ENCODE results near the gene FAM227B.
A peak's percentile ranks its signal among the peaks of the same experiment; 100 is the strongest.
"Not testable (repeated sequence)": the region's sequence is repeated elsewhere in the genome, so short reads cannot be mapped to it uniquely, and the experiment has no call there.

The FAM227B gene, protein sequence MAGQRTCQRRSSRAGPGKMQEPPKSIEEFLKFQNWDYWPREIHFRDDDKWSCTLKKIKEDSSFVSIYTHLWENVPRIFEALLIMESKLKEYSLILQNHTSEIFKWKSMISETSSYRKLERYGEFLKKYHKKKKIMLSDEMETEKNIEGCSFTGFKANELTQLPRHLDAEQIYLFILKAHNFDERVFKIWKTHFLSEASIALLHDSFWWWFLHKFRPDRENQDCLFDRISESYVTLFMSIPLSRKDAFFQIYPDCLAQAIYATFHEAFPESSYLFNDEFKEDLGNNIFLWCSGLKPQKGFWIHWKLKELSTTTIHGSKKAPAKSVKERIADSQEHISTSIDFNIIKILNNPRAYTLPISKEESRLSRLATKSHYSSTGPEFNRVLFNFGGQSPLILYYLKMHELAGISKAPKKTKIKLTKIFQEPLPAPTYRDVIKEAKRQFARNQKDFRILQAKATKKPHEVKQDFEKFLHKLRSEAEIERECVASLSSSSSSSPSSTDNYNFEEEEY

GRCh38 chr15:49620658-49621368, at the start of gene FAM227B, which contains the start of gene DTWD1:
Gene FAM227B, minus strand, starts transcription at chr15:49620818. Its CDS starts 5,647 bp downstream, at chr15:49615171.
Gene DTWD1, plus strand, starts transcription at chr15:49621048. Its CDS starts 4,120 bp downstream, at chr15:49625168.
- DNase-seq (ENCODE audit: low read depth in 3 of 3, low spot score in 1 of 3) = peak; percentile 80 to 87 (median 85)

- DNase-seq (ENCODE audit: low read depth in 3 of 3, low spot score in 1 of 3) = no peak
These were observed 48.7 kb upstream of the FAM227B start for GRCh38 chr15:49669288-49669687.

DNA sequence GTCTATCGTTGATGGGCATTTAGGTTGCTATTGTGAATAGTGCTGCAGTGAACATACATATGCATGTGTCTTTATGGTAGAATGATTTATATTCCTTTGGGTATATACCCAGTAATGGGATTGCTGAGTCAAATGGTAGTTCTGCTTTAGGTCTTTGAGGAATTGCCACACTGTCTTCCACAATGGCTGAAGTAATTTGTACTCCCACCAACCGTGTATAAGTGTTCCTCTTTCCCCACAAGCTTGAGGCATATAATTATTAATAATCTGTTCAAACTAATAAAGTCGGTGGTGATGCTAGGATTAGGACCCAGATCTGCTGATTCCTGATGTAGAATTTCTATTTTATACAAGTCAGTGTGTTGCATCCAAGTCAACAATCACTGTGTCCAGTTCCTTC, 45.9 kb upstream of the FAM227B start:
- not testable (repeated sequence) for DNase-seq (ENCODE audit: low read depth in 3 of 3, low spot score in 1 of 3)

- no peak for DNase-seq (ENCODE audit: low read depth in 3 of 3, low spot score in 1 of 3)
These were observed 44.1 kb upstream of the FAM227B start for GRCh38 chr15:49664716-49665115.

DNA sequence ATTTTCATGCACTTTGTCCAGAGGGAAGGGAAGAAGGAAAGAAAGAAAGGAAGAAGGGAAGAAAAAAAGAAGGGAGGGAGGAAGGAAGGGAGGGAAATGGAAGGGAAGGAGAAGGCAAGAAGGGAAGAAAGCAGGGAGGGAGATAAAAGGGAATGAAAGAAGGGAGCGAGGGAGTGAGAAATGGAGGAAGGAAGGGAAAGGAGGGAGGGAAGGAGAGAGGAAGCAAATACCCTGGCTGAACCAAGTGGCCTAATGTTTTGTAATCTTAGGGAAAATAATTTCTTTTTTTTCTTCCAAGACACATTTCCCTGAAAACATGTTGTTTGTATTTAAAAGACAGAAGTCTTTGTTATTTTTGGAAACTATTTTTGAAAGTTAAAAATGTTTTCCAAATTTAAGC, 36.1 kb upstream of the FAM227B start:
- DNase-seq (ENCODE audit: low read depth in 3 of 3, low spot score in 1 of 3) = no peak

- DNase-seq (ENCODE audit: low read depth in 3 of 3, low spot score in 1 of 3) = no peak
These were observed 32.3 kb upstream of the FAM227B start for GRCh38 chr15:49652922-49653321.

GRCh38 chr15:49650676-49651075, 30.1 kb upstream of the FAM227B start:
- no peak for DNase-seq (ENCODE audit: low read depth in 3 of 3, low spot score in 1 of 3)

DNA sequence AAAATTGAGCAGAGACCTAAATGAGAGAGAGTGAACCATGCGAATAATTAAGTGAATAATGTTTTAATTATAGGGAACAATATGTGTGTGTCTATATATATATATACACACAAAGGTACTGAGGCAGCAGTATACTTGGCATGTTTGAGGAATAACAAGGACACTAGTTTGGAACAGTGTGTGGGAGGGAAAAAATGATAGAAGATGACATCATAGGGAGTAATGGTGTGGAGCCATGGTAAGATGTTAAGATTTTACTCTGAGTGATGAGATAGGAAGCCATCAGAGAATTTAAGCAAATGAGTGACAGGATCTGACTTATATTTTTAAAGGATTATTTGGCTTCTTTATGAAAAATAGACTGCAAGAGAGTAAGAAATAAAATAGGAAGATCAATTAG, 29.4 kb upstream of the FAM227B start:
- no peak for DNase-seq (ENCODE audit: low read depth in 3 of 3, low spot score in 1 of 3)

DNA sequence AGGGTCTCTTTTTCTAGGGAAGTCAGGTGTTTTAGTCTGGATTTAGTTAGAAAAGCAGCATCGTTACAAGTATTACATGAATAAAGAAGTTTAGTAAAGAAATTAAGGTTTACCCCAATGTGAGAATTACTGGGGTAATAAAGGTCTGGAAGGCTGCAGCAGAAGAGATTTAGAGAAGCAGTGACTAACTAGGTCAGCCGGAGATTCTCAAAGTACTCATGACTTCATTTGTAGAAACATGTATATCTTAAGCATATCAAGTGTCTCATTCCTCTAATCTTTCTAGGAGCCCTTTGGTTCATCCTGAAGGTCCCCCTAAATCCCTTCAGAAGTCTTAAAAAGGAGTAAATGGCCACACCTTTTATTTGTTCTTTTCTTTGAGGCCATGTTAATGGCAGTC, 26.3 kb upstream of the FAM227B start:
- DNase-seq (ENCODE audit: low read depth in 3 of 3, low spot score in 1 of 3) = no peak

DNA sequence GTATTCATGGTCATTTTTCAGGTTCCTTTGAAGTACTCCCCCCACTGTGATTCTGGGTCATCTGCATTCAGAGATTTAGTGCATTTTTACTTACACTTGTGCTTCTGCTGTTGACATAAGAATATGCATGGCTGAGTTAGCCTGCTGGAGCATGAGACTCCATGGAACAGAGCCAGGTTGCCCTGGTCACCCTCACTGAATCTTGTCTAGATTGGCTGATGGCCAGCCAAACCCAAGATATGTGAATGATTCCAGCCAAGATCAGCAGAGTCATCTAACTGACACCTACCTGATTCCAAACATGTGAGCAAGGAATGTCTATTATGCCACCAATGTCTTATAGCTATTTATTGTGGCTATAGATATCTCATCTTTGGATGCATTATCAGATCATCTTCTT, 25.3 kb upstream of the FAM227B start:
- no peak for DNase-seq (ENCODE audit: low read depth in 3 of 3, low spot score in 1 of 3)

GRCh38 chr15:49645277-49645676, 24.7 kb upstream of the FAM227B start:
- no peak for DNase-seq (ENCODE audit: low read depth in 3 of 3, low spot score in 1 of 3)

- no peak for DNase-seq (ENCODE audit: low read depth in 3 of 3, low spot score in 1 of 3)
These were observed 23.8 kb upstream of the FAM227B start for GRCh38 chr15:49644364-49644794.

DNA sequence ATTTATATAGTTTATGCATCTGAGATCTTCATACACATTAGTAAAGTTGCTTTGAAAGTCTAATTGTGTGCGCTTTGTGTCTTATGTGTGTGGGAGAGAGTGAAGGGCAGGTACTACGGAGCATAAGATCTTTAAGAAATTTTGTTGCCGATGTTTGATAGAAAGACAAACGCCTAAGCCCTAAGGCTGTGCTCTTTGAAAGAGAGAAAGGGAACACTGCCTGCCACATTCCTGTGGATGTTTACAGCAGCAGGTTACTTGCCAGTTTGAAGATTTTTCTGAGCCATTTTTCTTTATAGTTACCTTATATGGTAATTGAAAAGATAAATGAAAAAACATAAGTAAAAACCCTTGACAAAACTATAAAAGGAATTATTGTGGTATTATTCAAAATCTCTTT, 17.2 kb upstream of the FAM227B start:
- no peak for DNase-seq (ENCODE audit: low read depth in 3 of 3, low spot score in 1 of 3)

GRCh38 chr15:49628379-49628778, 7.8 kb upstream of the FAM227B start:
- no peak for DNase-seq (ENCODE audit: low read depth in 3 of 3, low spot score in 1 of 3)

DNA sequence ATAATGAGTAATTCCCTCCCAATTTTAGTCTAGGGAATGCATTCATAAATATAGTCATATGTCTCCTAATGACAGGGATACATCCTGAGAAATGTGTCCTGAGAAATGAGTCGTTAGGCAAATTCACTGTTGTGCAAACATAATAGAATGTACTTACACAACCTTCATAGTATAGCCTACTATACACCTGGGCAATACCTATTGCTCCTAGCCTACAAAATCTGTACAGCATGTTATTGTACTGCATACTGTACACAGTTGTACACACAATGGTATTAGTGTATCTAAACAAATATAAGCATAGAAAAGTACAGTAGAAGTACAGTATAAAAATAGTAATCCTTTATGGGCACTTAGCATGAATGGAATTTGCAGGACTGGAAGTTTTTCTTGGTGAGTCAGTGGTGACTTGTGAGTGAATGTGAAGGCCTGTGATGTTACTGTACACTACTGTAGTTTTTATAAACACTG, 6.8 kb upstream of the FAM227B start:
- no peak for DNase-seq (ENCODE audit: low read depth in 3 of 3, low spot score in 1 of 3)

- no peak for DNase-seq (ENCODE audit: low read depth in 3 of 3, low spot score in 1 of 3)
These were observed 4.9 kb upstream of the FAM227B start for GRCh38 chr15:49625460-49626036.

GRCh38 chr15:49624056-49624455, 3.4 kb upstream of the FAM227B start:
- DNase-seq (ENCODE audit: low read depth in 3 of 3, low spot score in 1 of 3) = no peak

GRCh38 chr15:49622561-49622960, 1.9 kb upstream of the FAM227B start:
- no peak for DNase-seq (ENCODE audit: low read depth in 3 of 3, low spot score in 1 of 3)

- DNase-seq (ENCODE audit: low read depth in 3 of 3, low spot score in 1 of 3) = no peak
These were observed 1.3 kb upstream of the FAM227B start for GRCh38 chr15:49621887-49622286.

DNA sequence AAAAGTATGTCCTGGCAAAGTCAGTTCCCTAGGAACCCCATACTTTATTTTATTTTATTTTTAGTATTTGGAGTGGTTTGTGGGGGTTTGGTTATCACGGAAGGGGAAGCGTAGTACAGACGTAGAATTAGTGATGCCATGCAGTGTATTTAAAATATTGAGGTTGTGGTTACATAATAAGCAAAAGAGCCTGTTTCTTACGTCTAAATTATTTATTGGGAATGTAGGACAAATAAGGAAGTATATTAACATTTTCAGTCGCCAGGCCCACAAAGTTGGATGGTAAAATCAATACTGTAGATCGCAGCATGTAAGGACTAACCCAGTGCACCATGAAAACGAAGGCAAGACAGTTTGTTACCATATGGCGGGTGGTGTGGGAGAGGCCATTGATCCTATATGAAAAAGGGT, 788 bp upstream of the FAM227B start:
- no peak for DNase-seq (ENCODE audit: low read depth in 3 of 3, low spot score in 1 of 3)

DNA sequence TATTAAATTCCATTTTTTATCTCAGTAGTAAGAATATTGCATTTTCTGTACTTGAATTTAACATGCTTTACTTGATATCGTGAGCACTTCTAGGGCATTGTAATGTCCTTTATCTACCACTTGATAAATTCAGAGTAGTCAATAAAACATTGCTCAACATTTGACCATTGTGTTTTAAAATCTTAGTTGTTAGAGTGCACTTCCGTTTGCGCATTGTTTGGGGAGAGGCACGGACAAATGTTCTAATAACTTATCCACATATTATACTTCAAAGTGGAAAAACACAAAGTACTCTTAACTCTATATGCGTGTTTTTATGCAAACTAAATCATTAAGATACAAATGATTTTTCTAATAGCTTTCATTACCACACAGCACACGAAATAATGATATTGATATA, 419 bp downstream of the FAM227B start:
- DNase-seq (ENCODE audit: low read depth in 3 of 3, low spot score in 1 of 3) = no peak

GRCh38 chr15:49619226-49619625, 1.4 kb downstream of the FAM227B start:
- no peak for DNase-seq (ENCODE audit: low read depth in 3 of 3, low spot score in 1 of 3)

All from stimulated activated CD4-positive, alpha-beta T cell treated with anti-CD3 and anti-CD28 coated beads, TNF-alpha, amount 100 ng/mL, for 1 hour (primary cell).